ENCODE results near the gene ATXN1. TPM values are rescaled to one million over a fixed set of nuclear protein-coding genes. Genes with fewer than 3 reads are reported as not detected.

Gene ATXN1
- total RNA-seq, 4 donors from 2014 or later: 42.4 to 74.9 (median 52.1) TPM

- H3K27me3 ChIP-seq: no peaks in the 10 kb centered on the region
- TF ChIP-seq EP300 (IDR thresholded peaks at IDR 0.05): no peak
- no peak for TF ChIP-seq CTCF (IDR thresholded peaks at IDR 0.05)
- no peak for TF ChIP-seq POLR2AphosphoS5 (IDR thresholded peaks at IDR 0.05)
- TF ChIP-seq POLR2A (IDR thresholded peaks at IDR 0.05; ENCODE audit: low read depth): no peak
- no peak overlapping the region for H3K4me3 ChIP-seq
- H3K4me1 ChIP-seq: no peaks in the 10 kb centered on the region
- H3K36me3 ChIP-seq: no peaks in the 10 kb centered on the region
- no peaks in the 10 kb centered on the region for H3K9me3 ChIP-seq
- 89% methylated on average over 2 of the region's 2 CpGs for WGBS
- no peak overlapping the region for H3K27ac ChIP-seq (replicated peaks in 1 of 4)
- intact Hi-C loops (cut with DNase I): no loop called here
- no peak for DNase-seq (ENCODE audit: extremely low spot score)
Measured at GRCh38 chr6:16533210-16533609, 228.1 kb downstream of the ATXN1 start.

- H3K36me3 ChIP-seq: no peaks in the 10 kb centered on the region
- H3K4me1 ChIP-seq: peaks cover 0 to 11% (median 5%) of the 10 kb centered on the region in 4 donors
- no peaks in the 10 kb centered on the region for H3K9me3 ChIP-seq
- no peaks in the 10 kb centered on the region for H3K27me3 ChIP-seq
- DNase-seq (ENCODE audit: extremely low spot score): no peak
- 97% methylated on average over 3 of the region's 3 CpGs for WGBS
- TF ChIP-seq POLR2A (IDR thresholded peaks at IDR 0.05; ENCODE audit: low read depth) (no peak), CTCF (IDR thresholded peaks at IDR 0.05) (no peak), EP300 (IDR thresholded peaks at IDR 0.05) (no peak), POLR2AphosphoS5 (IDR thresholded peaks at IDR 0.05) (no peak)
- H3K4me3 ChIP-seq: no peak overlapping the region
- intact Hi-C loops (cut with DNase I): no loop called here
- H3K27ac ChIP-seq (replicated peaks in 1 of 4): no peak overlapping the region
Measured at GRCh38 chr6:16527691-16528090, 233.6 kb downstream of the ATXN1 start.

- 97% methylated on average over 8 of the region's 8 CpGs for WGBS
- no peak overlapping the region for H3K4me3 ChIP-seq
- no peak for DNase-seq (ENCODE audit: extremely low spot score)
- peaks cover 0 to 12% (median 8%) of the 10 kb centered on the region in 4 donors for H3K4me1 ChIP-seq
- no peak overlapping the region for H3K27ac ChIP-seq (replicated peaks in 1 of 4)
- H3K27me3 ChIP-seq: no peaks in the 10 kb centered on the region
- no peaks in the 10 kb centered on the region for H3K9me3 ChIP-seq
- no peak for TF ChIP-seq EP300 (IDR thresholded peaks at IDR 0.05)
- intact Hi-C loops (cut with DNase I): no loop called here
- H3K36me3 ChIP-seq: peaks cover 0 to 21% (median 11%) of the 10 kb centered on the region in 4 donors
Measured at GRCh38 chr6:16524380-16524707, 236.9 kb downstream of the ATXN1 start.

GRCh38 chr6:16523606-16524379 lies 237.5 kb downstream of the ATXN1 start:
- Histone ChIP-seq H3K27ac (replicated peaks in 1 of 4) (no peak overlapping the region), H3K27me3 (no peaks in the 10 kb centered on the region), H3K9me3 (no peaks in the 10 kb centered on the region), H3K36me3 (peaks cover 0 to 21% (median 11%) of the 10 kb centered on the region in 4 donors), H3K4me3 (no peak overlapping the region), H3K4me1 (peaks cover 0 to 13% (median 8%) of the 10 kb centered on the region in 4 donors)
- TF ChIP-seq EP300 (IDR thresholded peaks at IDR 0.05): no peak
- no peak for TF ChIP-seq CTCF (IDR thresholded peaks at IDR 0.05)
- no peak for TF ChIP-seq POLR2AphosphoS5 (IDR thresholded peaks at IDR 0.05)
- TF ChIP-seq POLR2A (IDR thresholded peaks at IDR 0.05; ENCODE audit: low read depth): no peak
- WGBS: 53% methylated on average over 10 of the region's 10 CpGs
- intact Hi-C loops (cut with DNase I): no loop called here
- DNase-seq (ENCODE audit: extremely low spot score): no peak

- H3K27ac ChIP-seq (replicated peaks in 1 of 4): no peak overlapping the region
- TF ChIP-seq POLR2A (IDR thresholded peaks at IDR 0.05; ENCODE audit: low read depth): no peak
- no peak for TF ChIP-seq CTCF (IDR thresholded peaks at IDR 0.05)
- no peak for TF ChIP-seq POLR2AphosphoS5 (IDR thresholded peaks at IDR 0.05)
- no peak for TF ChIP-seq EP300 (IDR thresholded peaks at IDR 0.05)
- WGBS: 100% methylated on average over 6 of the region's 6 CpGs
- H3K36me3 ChIP-seq: peaks cover 0 to 21% (median 11%) of the 10 kb centered on the region in 4 donors
- H3K27me3 ChIP-seq: no peaks in the 10 kb centered on the region
- peaks cover 0 to 15% (median 9%) of the 10 kb centered on the region in 4 donors for H3K4me1 ChIP-seq
- DNase-seq (ENCODE audit: extremely low spot score): no peak
- H3K9me3 ChIP-seq: no peaks in the 10 kb centered on the region
- intact Hi-C loops (cut with DNase I): no loop called here
- H3K4me3 ChIP-seq: no peak overlapping the region
Measured at GRCh38 chr6:16522937-16523336, 238.3 kb downstream of the ATXN1 start.
